Stimulated activated CD4-positive, alpha-beta T cell treated with anti-CD3 and anti-CD28 coated beads, Interleukin-1b, Interleukin-23, amount 100 ng/mL, for 4 hours (primary cell): ENCODE data around the gene USE1.

Experiments used
- DNase-seq, 2 donors: peaks; one replicate each; pipeline ENCODE4 v3.0.0-alpha.2; 2020; ENCODE audit warnings: low read depth in 2 of 2

USE1 gene

DNA sequence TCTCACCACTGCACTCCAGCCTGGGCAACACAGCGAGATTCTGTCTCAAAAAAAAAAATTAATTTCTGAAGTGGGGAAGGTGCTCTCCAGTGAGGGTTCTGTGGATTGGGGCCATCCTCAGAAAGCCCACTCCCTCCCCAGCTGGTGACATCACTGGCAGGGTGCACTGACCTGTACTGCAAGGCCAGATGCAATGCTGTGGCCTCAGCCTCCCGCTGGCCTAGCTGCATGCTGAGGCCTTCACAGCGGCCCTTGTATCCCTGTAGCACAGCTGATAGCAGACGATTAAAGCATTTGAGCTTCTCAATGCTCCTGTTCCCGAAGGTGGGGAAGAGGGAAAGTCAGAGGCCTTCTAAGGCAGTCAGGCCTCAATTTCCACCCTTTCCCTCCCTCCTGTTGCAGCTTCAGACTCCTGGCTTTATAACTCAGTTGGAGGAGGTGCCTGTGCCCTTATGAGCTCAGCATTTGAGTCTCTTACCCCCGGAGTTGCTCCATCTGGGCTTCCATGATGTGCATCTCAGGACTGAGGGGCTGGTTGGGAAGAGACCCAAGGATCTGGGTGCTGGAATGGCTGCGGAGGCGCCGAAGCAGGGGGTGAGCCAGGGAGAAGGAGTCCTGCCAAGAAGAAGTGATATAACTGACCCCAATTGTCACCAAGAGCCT lies 44.1 kb downstream of the USE1 start:
- no peak for DNase-seq

DNA sequence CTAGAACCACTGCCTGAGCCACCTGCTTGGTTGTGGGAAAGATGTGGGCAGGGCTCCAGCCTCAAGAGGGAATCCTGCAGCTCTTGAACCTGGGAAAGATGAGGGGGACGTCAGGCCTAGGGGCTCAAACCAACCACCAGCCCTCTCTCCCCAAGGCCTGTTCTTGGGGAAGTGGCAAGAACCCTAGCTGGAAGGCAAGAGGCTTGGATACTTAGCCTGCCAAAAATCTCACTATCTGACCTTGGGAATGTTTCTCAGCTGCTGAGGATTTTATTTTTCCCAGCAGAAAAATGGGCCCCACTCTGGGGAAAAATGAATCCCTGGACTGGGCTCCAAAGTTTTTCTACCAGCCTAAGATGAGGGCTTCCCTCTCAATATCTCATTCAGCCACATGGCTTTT lies 44.8 kb downstream of the USE1 start:
- DNase-seq = no peak

DNA sequence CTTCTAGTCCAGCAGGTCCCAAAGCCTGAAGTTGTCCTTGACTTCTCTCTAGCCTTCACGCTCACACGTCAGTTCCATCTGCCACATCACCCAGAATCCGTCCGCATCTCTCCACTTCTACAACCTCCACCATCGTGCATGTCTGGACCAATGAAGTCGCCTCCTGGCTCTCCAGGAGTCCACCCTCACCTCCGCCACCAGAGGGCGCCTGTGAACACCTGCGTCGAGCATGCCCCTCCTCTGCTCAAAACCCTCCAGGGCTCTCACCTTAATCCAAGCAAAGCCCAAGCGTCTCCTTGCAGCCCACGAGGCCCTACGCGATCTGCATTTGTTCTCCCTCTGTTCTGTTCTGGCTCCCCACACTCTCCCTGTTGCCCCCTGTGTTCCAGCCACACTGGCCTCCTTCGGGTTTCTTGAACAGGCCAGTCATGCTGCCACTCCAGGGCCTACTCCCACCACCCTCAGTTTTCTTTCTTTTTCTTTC lies 45.7 kb downstream of the USE1 start:
- peak; percentile 88 to 89 for DNase-seq

DNA sequence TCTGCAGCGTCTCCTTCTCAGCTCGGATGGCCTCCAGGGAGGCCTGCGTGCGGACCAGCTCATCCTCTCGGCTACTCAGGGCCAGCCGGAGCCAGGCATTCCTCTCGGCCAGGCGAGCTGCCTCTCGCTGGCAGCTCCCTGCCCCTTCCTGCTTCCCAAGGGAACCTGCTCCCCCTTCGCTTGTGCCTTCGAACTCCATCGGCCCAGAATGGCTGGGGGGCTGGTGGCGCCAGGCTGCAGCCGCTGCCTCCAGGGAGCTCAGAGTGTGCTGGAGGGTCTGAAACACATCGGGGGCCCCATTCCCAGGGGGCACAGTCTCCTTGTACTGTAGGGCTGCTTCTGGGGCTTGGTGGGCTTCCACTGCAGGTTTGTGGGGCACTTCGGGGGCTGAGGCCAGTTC lies 47.4 kb downstream of the USE1 start:
- DNase-seq = no peak

DNA sequence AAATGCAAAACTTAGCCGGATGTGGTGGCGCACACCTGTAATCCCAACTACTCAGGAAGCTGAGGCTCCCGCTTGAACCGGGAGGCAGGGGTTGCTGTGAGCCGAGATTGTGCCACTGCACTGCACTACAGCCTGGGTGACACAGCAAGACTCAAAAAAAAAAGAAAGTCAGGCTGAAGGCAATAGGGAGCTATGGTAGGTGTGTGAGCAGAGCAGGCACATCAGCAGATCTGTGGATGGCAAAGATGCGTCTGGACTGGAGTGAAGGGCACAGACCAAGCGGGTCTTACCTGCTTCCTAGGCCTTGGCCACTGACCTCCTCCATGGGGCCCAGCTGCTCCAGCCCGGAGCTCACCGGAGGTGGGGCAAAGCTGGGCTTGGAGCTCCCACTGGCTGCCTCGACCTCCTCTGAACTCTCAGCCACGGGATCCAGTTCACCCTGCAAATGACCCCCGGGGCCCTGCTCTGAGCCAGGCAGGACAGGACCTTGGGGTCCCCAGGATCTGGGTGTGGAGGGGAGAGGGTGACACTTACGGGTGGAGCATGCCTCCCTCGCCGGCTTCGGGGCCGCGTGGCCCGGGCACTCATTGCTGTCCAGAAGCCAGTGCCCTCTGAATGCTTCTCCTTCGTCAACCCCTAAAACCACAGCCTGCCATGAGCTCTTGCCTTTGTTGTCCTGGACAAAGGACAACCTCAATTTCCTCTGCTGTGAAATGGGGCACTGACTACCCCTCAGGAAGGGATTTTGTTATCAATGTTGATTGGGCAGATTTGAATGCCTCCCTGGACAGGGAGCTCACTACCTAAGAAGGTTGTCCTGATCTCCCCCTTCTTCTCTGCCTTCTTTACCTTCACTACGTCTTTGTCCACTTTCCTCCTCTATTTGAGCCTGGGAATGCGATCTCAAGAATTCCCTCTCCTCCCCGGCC lies 48.8 kb downstream of the USE1 start:
- no peak for DNase-seq

DNA sequence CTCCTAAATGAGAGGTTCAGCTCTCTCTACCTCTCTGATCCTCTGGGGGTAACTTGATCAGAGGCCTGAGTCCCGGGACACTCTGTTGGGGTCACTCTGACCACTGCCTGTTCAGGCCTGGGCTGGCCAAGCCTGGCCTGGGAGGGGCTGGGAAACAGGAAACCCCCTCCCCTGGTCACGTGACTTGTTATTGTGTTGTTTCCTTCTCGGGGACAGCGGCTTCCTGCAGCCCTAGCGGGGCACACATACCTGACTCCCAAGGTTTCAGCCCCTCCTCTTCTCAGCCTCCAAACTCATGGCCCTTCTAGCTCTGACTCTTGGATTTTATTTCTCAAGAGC lies 49.5 kb downstream of the USE1 start, which contains the start of gene USHBP1:
USHBP1 (minus strand) TSS at position 105 of the 339 bp plus-strand sequence. CDS start 446 bp downstream, outside the sequence.
- DNase-seq = no peak

DNA sequence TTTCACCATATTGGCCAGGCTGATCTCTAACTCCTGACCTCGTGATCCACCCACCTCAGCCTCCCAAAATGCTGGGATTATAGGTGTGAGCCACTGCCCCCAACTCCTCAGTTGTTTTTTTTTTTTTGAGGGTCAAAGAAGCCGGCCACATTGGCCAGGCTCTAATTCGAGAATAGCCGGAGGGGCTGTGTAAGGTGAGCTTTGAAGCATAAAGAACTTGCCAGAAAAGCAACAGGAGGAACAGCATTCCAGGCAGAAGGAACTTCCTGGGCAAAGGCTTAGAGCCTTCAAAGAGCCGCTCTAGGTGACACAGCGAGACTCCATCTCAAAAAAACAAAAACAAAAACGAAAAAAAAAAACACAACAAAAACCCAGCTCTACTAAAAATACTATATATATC lies 50.9 kb downstream of the USE1 start:
- no peak for DNase-seq

DNA sequence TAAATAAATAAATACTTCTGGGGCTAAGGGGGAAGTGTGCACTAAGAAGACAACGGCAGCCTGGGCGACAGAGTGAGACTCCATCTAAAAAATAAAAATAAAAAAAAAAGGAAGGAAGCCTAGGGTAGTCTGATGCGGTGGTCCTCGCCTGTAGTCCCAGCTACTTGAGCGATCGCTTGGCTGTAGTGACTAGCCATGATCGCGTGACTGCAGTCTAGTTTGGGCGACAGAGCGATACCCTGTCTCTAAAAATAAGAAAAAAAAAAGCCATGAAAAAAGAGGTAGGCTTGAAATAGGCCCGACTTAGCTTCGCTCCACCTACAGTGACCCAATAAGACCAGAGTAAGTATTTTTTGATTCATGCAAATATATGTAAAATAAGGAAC lies 51.4 kb downstream of the USE1 start:
- no peak for DNase-seq

DNA sequence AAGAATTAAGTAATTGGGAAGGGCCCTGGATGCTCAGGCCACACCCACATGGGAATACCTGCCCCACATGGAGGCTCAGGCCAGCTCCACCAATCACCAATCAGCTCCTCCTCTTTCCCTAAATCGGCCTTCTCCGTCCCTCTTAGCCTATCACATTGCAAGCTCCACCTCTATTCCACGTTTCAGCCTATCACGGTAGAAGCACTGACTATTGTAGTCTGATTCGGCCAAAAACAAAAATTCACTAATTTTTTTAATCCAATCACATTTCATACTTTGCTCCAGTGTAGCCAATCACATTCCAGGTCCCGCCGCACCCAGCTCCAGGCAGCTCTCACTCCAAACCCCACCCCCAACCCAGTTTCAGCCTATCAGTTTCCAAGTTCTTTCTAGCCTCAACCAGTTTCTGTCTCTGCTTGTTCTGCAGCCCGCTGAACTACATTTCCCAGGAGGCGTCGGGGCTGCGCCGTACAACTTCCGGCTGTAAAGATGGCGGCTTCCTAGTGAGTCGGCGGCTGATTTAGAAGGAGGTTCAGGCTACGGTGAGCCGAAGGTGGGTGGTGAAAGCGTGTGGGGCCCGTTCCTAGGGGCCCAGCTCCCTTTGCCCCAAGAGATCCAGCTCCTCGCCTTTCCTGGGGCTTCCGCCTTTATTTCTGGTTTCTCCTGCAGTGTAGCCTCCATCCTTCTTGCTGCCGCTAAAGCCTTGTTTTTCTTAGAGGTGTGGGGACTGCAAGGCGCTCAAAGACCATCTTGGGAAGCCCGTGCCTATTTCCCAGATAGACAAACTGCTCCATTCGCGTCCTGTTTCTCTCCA lies 52.0 kb downstream of the USE1 start, which contains the start of gene BABAM1:
BABAM1 (plus strand) TSS at position 469 of the 814 bp plus-strand sequence. CDS start 1,364 bp downstream, outside the sequence.
- peak; percentile 78 to 90 for DNase-seq

DNA sequence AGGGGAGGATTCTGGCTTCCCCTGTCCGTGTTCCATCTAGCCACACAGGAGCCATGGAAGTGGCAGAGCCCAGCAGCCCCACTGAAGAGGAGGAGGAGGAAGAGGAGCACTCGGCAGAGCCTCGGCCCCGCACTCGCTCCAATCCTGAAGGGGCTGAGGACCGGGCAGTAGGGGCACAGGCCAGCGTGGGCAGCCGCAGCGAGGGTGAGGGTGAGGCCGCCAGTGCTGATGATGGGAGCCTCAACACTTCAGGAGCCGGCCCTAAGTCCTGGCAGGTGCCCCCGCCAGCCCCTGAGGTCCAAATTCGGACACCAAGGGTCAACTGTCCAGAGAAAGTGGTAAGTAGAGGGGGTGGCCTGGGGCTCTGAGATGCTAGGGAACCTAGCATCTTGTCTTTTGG lies 53.6 kb downstream of the USE1 start:
- no peak for DNase-seq
